Uterus (tissue), 4 donors: Measurements from ENCODE around the gene SLC5A12. TPM values are rescaled to one million over a fixed set of nuclear protein-coding genes. Genes with fewer than 3 reads are reported as not detected.

Source experiments
- DNase-seq, 2 donors: peaks; one replicate each; pipeline ENCODE4 v3.0.0-alpha.2; 2019 to 2020
- H3K27ac ChIP-seq, 2 donors: fragments of 200-600 bp; sonication (generic); 1 replicate in 1 of 2; 2 replicates in 1 of 2; pipeline ENCODE4 v1.5.1; 2016 to 2018
- H3K27me3 ChIP-seq, 2 donors: fragments of 200-600 bp; sonication (generic); one replicate each; pipeline ENCODE4 v1.5.1; 2018 to 2019; ENCODE audit warnings: control low read depth in 1 of 2
- H3K36me3 ChIP-seq, 2 donors: fragments of 200-600 bp; sonication (generic); one replicate each; pipeline ENCODE4 v1.5.1; 2019; ENCODE audit warnings: control low read depth in 1 of 2
- H3K4me1 ChIP-seq, 2 donors: fragments of 200-600 bp; sonication (generic); one replicate each; pipeline ENCODE4 v1.5.1; 2018 to 2019; ENCODE audit warnings: control low read depth in 1 of 2
- H3K4me3 ChIP-seq, 2 donors: fragments of 200-600 bp; sonication (generic); 1 replicate in 1 of 2; 2 replicates in 1 of 2; pipeline ENCODE4 v1.5.1; 2018 to 2019; ENCODE audit warnings: mild to moderate bottlenecking in 1 of 2
- H3K9me3 ChIP-seq, 2 donors: fragments of 200-600 bp; sonication (generic); one replicate each; pipeline ENCODE4 v1.5.1; 2019; ENCODE audit warnings: control low read depth in 1 of 2
- POLR2A ChIP-seq, 2 donors: fragments of 450-650 bp; IDR thresholded peaks; one replicate each; pipeline ENCODE4 v1.6.1; 2016; ENCODE audit warnings: antibody characterized with exemption in 2 of 2, mild to moderate bottlenecking in 1 of 2, moderate library complexity in 1 of 2
- intact Hi-C: fragments of 100-400 bp; cut with DNase I; formaldehyde crosslinking; loops from one replicate; pipeline ENCODE4 v1.15.1; 2023; ENCODE audit warnings: low total_unique reads
- total RNA-seq, 4 donors: library from RNA; depleted of rRNA in 3 of 4; stranded (reverse); fragments of >200 nt in 3 of 4; gene quantifications; one replicate each; pipeline versions ENCODE4 v1.1.0 to v1.2.4, GENCODE V29; 2014 to 2023
- TF ChIP-seq, protein P1 (sequence below), 4 experiments: fragments of 200-600 bp in 2 of 4; fragments of 450-650 bp in 2 of 4; sonication (generic) in 2 of 4; IDR thresholded peaks; one replicate each; pipeline ENCODE4 v1.5.1; 2016 to 2019; ENCODE audit warnings: antibody characterized with exemption in 4 of 4, mild to moderate bottlenecking in 2 of 4, moderate library complexity in 1 of 4
- donor health status: DM: yes; HTN: yes; CAD: no.

Gene SLC5A12
- total RNA-seq, 4 donors from 2014 or later, result 0.14 TPM; not detected in 3

DNA sequence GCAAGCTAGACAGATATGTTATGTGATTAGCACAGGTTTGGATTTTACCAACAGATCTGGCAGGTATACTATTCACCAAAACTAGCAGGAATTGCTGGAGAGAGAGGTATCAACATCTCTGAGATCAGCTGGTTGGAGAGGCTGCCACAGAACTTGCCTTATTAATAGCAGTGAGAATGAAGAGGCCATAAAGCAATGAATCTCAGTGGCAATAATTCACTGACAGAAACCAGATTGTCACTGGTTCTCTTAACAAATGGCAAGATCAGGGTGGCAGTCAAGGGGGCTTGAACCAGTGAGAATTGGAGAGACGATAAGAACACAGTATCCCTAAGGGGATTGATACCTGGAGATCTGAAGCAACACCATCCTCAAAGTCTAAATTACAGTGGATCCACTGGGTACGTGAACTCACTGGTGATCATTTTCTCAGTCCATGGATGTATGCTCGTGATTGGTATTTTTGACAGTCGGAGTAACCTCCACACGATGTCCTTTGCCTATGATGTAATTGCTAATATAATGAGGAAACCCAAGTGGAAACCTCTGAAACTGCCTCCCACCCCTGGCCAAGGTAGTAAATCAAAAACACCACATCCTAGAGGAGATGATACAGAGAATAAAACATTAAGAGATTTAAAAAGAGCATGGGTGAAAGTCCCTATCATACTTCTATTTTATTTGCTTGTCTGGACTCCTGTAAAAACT, 17.7 kb upstream of the SLC5A12 start:
- intact Hi-C loops, result no loop called here

GRCh38 chr11:26734691-26735090, 12.8 kb upstream of the SLC5A12 start:
- no peak for DNase-seq
- Histone ChIP-seq H3K27ac (no peak overlapping the region), H3K4me3 (no peak overlapping the region), H3K4me1 (no peaks in the 10 kb centered on the region), H3K27me3 (no peaks in the 10 kb centered on the region), H3K36me3 (no peaks in the 10 kb centered on the region), H3K9me3 (no peaks in the 10 kb centered on the region)
- intact Hi-C loops, result no loop called here
- no peak for TF ChIP-seq POLR2A (IDR thresholded peaks at IDR 0.05)
- TF ChIP-seq, protein P1, sequence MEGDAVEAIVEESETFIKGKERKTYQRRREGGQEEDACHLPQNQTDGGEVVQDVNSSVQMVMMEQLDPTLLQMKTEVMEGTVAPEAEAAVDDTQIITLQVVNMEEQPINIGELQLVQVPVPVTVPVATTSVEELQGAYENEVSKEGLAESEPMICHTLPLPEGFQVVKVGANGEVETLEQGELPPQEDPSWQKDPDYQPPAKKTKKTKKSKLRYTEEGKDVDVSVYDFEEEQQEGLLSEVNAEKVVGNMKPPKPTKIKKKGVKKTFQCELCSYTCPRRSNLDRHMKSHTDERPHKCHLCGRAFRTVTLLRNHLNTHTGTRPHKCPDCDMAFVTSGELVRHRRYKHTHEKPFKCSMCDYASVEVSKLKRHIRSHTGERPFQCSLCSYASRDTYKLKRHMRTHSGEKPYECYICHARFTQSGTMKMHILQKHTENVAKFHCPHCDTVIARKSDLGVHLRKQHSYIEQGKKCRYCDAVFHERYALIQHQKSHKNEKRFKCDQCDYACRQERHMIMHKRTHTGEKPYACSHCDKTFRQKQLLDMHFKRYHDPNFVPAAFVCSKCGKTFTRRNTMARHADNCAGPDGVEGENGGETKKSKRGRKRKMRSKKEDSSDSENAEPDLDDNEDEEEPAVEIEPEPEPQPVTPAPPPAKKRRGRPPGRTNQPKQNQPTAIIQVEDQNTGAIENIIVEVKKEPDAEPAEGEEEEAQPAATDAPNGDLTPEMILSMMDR (IDR thresholded peaks at IDR 0.05), result no peak

More for the DNA sequence above, 17.7 kb upstream of the SLC5A12 start:
- Histone ChIP-seq H3K27me3 (no peaks in the 10 kb centered on the region), H3K4me1 (no peaks in the 10 kb centered on the region), H3K27ac (no peak overlapping the region), H3K9me3 (no peaks in the 10 kb centered on the region), H3K36me3 (no peaks in the 10 kb centered on the region), H3K4me3 (no peak overlapping the region)
- TF ChIP-seq POLR2A (IDR thresholded peaks at IDR 0.05), result no peak
- TF ChIP-seq, protein P1 (IDR thresholded peaks at IDR 0.05), result no peak
- no peak for DNase-seq

DNA sequence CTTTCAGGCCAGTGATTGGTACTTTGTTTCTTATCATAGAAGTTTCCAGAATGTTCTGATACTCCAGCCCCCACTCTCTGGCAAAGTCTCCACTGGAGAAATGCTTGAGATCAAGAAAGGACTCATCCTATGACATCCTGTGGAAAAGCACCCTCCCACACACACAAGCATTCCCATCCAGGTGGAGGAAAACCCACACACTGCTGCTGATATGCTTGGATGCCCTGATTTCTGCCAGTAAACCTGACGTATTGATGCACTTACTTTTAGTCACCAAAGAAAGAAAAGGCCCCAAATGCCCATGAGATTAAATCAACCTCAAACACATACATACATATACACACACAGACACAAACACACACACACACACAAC, 9.2 kb upstream of the SLC5A12 start:
- Histone ChIP-seq H3K4me1 (no peaks in the 10 kb centered on the region), H3K27ac (no peak overlapping the region), H3K9me3 (no peaks in the 10 kb centered on the region), H3K27me3 (no peaks in the 10 kb centered on the region), H3K36me3 (no peaks in the 10 kb centered on the region), H3K4me3 (no peak overlapping the region)
- intact Hi-C loops, result no loop called here
- no peak for DNase-seq
- TF ChIP-seq POLR2A (IDR thresholded peaks at IDR 0.05), result no peak
- TF ChIP-seq, protein P1 (IDR thresholded peaks at IDR 0.05), result no peak

DNA sequence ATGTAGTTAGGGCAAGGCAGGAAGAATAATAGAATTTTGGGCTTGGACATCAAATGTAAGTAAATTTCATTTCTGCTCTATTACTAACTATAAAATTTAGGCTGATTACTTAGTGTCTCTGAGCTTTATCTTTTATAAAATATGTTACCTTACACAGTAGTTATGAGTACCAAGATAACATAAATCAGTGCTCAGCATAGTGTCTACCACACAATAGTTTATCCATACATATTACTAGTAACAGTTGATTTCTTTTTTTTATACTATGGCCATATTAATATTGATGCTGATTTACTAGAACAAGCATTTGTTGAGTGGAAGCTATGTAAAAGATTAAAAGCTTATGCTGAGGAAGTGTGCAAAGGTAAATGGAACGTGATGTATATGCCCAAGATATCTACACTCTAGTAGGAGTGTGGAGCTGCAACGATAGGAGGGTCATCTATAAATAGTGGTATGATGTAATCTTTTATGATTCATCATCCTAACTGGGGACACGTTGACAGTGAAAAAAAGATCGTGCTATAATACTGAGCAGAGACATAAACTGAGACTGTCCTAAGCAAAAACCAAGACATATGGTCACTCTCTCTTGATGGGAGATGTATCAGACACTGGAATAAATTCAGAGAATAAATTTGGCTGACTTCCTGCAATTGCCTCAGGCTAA, 8.7 kb upstream of the SLC5A12 start:
- DNase-seq, result no peak
- intact Hi-C loops, result no loop called here
- Histone ChIP-seq H3K9me3 (no peaks in the 10 kb centered on the region), H3K36me3 (no peaks in the 10 kb centered on the region), H3K27me3 (no peaks in the 10 kb centered on the region), H3K27ac (no peak overlapping the region), H3K4me1 (no peaks in the 10 kb centered on the region), H3K4me3 (no peak overlapping the region)
- TF ChIP-seq POLR2A (IDR thresholded peaks at IDR 0.05), result no peak
- TF ChIP-seq, protein P1 (IDR thresholded peaks at IDR 0.05), result no peak

DNA sequence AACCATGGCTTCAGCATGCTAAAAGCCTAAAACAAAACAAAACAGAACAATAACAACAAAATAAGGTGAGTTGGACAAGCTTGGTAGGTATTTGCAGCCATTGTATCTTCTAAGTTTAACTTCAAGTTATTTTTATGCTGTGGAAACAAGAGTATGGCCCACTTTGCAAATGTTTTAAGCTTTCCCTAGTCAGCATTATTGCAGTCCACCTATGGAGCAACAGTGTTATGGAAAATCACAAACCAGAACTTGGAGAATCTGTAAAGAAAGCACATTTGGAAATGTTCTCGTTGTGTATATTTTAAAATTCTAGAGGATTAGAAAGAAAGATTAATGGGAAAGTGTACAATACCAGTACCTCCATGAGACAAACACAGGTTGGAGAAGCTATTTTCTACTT, 7.4 kb upstream of the SLC5A12 start:
- intact Hi-C loops, result no loop called here
- TF ChIP-seq, protein P1 (IDR thresholded peaks at IDR 0.05), result no peak
- TF ChIP-seq POLR2A (IDR thresholded peaks at IDR 0.05), result no peak
- no peaks in the 10 kb centered on the region for H3K36me3 ChIP-seq
- no peaks in the 10 kb centered on the region for H3K27me3 ChIP-seq
- no peaks in the 10 kb centered on the region for H3K9me3 ChIP-seq
- H3K4me3 ChIP-seq, result no peak overlapping the region
- no peak for DNase-seq
- no peak overlapping the region for H3K27ac ChIP-seq
- H3K4me1 ChIP-seq, result no peaks in the 10 kb centered on the region
